ENCODE data around the gene IQGAP1.

The IQGAP1 gene

GRCh38 chr15:90449206-90449735, 61.2 kb downstream of the IQGAP1 start:
- DNase-seq: no peak

- DNase-seq: no peak
Measured at GRCh38 chr15:90451053-90451850, 63.2 kb downstream of the IQGAP1 start.

DNA sequence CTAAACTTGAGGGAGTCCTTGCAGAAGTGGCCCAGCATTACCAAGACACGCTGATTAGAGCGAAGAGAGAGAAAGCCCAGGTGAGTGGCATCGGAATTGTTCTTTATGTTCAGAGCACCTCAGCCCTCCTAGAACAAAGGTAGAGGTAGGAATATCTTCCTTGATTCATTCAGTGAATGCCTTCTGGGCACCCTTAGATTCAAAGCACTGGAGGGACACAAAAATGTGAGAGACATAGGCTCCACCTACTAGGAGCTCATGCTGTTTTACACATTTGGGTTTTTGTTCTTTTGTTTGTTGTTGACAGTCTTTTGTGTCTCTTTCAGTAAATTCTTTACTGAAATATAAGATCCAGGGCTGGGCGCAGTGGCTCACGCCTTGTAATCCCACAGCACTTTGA, 68.2 kb downstream of the IQGAP1 start:
- no peak for DNase-seq

DNA sequence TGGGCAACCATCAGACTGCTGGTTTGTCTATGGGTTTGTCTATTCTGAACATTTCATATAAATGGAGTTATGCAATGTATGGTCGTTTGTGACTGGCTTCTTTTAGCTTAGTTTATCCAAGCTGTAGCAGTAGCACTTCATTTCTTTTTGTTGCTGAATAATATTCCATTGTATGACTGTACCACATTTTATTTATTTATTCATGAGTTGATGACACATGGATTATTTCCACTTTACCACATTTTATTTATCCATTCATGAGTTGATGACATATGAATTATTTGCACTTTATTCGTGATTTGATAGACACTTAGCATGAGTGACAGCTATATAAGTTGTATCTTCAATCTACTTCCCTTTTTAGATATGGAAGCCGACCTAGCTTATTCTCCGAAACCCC, 70.0 kb downstream of the IQGAP1 start:
- no peak for DNase-seq

DNA sequence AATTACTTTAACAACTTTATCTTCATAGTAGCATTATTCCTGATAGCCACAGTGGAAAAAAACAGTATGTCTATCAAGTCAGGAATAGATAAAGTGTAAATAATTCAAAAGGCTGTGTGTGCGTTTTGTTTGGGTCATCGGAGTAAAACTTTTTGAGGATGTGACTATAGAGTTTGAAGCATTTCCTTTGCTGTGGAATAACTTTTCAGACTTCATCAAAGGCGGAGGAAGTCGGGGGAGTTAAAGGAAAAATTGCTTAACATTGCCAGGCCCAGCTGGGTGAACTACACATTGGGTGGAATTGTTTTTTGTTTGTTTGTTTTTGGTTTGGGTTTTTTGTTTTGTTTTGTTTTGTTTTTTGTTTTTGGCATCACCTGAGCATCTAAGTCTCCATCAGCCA, 71.3 kb downstream of the IQGAP1 start:
- DNase-seq: no peak

DNA sequence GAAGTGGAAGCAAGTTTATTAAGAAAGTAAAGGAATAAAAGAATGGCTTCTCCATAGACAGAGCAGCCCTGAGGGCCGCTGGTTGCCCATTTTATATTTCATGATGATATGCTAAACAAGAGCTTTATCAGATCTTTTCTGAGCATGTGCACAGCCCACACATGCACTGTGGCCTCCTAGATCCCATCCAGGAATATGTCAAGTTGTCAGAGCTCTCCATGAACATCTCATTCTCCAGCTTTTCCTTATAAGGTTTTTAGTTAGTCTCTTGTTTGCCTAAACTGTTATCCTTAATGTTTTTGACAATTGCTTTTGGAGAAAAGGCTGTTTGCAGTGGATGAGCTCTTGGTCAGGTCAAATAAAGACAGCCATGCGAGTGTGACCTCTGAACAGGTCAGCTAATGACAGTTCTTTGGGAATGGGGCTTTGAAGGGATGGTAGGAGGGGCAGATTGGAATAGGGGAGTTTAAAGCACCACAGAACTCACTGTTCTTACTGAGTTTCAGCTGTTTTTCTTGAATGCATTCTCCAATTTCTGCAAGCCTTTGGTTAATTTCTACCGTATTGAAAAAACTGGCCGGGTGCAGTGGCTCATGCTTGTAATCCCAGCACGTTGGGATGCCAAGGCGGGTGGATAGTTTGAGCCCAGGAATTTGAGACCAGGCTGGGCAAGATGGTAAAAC, 72.2 kb downstream of the IQGAP1 start:
- DNase-seq: no peak

DNA sequence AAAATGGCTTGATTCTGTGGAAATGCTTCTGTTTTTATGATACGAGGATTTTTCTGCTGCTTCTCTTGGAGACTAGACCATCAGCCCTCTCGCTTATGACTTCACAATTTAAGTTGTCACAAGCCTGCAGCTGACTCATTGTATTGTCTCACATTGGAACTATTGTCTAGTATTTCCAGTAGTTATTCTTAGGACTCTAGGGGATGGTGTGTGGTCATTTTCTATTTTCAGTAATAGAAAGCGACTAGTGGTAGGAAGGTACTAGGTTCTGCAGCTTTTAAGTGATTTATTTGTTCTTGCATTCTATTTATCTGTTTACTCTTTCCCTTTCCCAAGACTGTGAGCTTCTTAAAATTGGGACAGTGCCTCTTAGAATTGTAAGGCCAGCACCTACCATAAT, 75.3 kb downstream of the IQGAP1 start:
- DNase-seq: no peak

DNA sequence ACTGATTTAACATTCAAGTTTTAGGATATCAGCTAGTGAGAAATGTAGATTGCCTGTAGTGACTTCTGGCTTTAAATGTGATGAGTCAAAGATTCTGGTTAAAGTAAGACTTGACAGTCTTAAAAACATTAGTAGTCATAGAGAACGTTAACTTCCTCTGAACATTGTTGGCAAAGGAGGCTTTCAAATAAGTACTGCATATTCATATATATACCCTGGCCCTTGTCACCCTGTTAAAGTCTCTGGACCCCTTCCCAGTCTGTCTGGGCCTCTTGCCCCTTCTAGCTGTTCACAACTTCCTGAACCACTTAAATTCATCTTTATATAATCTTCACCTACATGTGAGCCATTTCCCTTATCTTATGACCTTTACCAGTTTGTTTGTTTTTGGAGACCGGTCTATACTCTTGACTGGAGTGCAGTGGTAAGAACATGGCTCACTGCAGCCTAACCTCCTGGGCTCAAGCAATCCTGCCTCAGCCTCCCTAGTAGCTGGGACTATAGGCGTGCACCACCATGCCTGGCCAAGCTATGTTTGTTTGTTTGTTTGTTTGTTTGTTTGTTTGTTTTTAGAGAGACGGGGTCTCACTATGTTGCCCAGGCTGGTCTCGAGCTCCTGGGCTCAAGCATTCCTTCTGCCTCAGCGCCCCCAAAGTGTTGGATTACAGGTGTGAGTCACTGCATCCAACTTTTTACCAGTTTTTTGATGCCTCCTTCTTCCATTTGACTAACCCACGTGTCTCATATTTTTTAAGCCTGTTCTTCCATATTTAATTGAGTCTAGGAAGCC, 77.3 kb downstream of the IQGAP1 start:
- DNase-seq: no peak

DNA sequence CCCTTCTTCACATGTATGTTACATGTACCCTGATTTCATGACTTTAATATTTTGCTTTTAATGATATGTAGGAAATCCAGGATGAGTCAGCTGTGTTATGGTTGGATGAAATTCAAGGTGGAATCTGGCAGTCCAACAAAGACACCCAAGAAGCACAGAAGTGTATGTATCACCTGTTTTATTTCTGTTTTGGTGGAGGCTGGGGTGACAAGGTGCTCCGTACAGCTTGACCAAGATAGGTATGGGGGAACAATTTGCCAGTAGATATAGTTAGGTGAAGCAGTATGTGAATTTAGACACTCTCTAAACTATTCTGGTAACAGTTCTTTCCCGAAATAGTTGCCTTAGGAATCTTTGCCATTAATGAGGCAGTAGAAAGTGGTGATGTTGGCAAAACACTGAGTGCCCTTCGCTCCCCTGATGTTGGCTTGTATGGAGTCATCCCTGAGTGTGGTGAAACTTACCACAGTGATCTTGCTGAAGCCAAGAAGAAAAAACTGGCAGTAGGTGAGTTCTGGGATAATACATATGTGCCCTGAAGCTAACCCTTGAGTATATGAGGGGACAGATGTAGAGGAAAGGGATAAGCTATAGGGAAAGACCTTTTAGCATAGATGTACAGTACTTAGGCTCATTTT, 78.0 kb downstream of the IQGAP1 start:
- no peak for DNase-seq

- DNase-seq: no peak
Measured at GRCh38 chr15:90469723-90470122, 81.7 kb downstream of the IQGAP1 start.

DNA sequence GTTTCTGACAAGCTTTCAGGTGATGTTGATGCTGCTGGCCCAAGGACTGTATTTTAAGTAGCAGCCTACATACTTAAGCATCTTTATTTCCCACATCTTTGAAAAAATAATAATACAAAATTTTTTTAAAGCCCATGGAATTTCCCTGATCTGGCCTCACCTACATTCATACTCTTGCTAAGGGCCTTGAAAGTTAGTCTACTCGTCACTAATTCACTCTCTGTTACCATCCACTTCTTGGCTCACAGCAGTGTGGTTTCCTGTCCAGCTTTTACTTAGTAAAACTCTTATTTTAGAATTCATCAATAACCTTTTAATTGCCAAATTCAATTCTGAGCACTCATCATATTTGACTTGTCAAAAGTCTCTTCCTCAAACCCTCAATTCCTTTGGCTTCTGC, 82.4 kb downstream of the IQGAP1 start:
- DNase-seq: no peak

GRCh38 chr15:90471126-90471525, 83.1 kb downstream of the IQGAP1 start:
- DNase-seq: no peak

DNA sequence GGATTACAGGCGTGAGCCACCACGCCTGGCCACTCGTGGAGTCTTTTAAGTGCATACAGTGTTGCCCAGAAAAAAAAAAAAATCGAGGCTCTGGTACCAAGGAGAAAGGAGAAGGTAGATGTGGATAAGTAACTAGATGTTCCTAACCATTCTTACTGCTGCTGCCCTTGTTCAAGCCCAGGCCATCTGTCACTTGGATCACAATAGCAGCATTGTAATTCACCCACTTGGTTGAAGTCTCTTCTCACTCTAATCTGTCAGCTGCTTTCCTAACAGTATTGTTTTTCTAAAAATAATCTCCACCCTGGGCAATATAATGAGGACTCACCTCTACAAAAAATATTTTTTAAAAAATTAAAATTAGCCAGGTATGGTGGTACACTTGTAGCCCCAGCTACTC, 83.7 kb downstream of the IQGAP1 start:
- DNase-seq: no peak

- no peak for DNase-seq
Measured at GRCh38 chr15:90478846-90479481, 90.9 kb downstream of the IQGAP1 start.

GRCh38 chr15:90479656-90480055, 91.6 kb downstream of the IQGAP1 start:
- no peak for DNase-seq

- no peak for DNase-seq
Measured at GRCh38 chr15:90481023-90481422, 93.0 kb downstream of the IQGAP1 start.

DNA sequence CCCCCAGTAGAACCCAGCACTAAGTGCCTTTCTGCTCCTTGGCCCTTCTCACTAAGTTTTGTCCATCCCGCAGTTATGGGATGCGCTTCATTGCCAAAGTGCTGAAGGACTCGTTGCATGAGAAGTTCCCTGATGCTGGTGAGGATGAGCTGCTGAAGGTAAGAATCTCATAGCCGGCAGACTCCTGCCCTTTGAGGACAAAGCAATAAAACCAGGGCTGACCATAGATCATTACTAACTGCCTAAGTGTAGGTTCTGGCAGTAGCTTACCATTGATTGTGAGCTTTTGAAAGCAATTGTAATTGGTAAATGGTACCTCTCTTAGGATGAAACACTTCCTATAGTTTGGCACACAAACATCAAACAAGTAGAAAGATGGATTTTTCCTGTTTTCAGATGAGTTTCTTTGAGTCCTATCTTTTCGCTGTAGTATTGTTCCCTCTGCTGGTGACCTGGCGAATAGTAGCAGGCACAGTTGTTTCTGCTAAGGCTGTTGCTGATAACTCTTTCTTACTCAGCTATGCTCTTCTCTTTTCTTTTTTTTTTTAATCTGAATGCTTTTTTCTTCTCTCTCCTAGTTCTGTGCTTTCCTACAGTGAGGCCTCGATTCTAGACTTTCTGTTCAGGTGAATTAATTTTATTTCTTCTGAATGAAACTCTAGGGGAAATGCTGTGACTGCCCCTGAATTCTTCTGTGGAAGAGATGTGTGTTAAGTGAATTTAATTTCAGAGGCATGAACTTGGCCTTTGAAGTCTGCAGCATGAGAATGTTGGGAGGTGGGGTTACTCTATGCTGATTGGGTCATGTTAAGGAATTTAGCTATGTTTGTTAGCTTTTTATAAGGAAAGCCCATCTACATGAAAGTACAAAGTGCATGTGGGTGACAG, 94.3 kb downstream of the IQGAP1 start:
- DNase-seq: no peak

DNA sequence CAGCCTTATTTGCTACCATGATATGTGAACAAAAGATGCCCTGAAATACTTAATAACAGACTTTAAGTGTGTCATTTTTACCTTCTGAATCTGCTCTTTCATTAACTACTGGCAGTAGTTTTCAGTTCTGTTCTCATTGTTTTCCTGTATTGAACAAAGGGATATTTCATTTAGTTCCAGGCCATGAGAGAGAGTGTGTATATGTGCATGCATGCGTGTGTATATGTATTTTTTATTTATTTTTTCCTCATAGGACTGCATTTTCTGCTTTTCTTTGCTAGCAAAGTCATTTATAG, 94.9 kb downstream of the IQGAP1 start:
- DNase-seq: no peak

DNA sequence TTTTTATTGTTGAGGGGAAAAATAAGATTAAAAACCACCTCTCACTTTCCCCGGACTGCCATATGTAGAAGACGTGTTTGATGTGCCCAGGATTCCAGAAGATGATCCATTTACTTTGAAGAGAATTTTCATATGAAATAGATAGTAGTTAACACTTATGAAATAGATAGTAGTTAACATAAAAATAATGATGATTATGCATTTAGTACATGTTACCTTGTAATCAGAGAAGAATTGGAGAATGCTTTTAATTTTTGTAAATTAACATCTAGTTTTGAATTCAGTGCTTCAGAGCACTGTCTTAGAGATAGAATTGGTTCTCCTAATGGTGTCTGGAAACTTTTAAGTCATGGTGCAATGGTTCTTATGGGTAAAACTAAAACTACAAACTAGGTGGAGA, 95.6 kb downstream of the IQGAP1 start:
- no peak for DNase-seq

DNA sequence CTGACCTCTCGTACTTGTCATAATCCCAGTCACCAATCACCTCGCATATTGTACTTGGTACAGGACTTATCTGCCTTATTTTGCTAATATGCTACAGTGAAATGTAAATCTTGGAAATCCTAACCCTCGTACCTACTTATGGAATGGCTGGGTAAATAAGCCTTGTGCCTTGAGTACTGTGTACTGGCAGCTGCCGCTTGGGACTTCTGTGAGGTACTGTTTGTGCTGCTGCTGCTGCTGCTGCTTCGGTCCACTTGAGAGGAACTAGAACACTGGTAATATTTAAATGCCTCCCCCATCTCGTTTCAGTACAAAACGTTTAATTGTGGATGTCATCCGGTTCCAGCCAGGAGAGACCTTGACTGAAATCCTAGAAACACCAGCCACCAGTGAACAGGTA, 99.1 kb downstream of the IQGAP1 start:
- DNase-seq: no peak

GRCh38 chr15:90489514-90489913, 101.5 kb downstream of the IQGAP1 start:
- no peak for DNase-seq

DNA sequence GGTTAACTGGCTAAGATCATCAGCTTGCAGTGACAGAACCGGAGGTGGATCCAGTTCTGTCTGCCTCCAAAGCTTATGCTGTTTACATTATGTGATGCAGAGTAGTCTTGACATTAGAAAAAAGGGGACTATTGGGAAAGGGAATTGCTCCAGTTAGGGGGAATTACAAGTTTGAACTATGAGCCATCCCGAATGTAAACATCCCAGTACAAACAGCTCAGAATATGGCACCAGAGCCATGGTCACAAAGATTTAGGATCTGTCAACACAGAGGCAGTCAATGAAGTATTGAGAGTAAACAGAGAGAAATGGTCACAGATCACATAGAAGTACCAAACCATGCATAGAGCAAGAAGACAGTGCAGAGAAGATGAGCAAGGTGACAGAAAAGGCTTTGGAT, 101.9 kb downstream of the IQGAP1 start:
- DNase-seq: no peak
